ENCODE data around the gene RNF220. TPM values are rescaled to one million over a fixed set of nuclear protein-coding genes. Genes with fewer than 3 reads are reported as not detected.
"Not testable (repeated sequence)": the region's sequence is repeated elsewhere in the genome, so short reads cannot be mapped to it uniquely, and the experiment has no call there.

RNF220 gene
- total and polyA plus RNA-seq, 9 donors: 54.5 to 63.4 (median 56.7) TPM

GRCh38 chr1:44547837-44548236 is 142.8 kb downstream of the RNF220 start:
- Histone ChIP-seq H3K4me3 (ENCODE audit: low read length) (no peak overlapping the region), H3K27ac (ENCODE audit: low read length) (no peak overlapping the region), H3K27me3 (ENCODE audit: control insufficient read depth, insufficient read depth, low read length) (peaks cover 17% of the 10 kb centered on the region), H3K36me3 (ENCODE audit: control insufficient read depth, insufficient read depth, low read length) (no peaks in the 10 kb centered on the region), H3K9me3 (replicated peaks; ENCODE audit: control insufficient read depth, low read depth, low read length) (no peaks in the 10 kb centered on the region), H3K4me1 (ENCODE audit: control insufficient read depth, insufficient read depth, low read length) (no peaks in the 10 kb centered on the region)
- WGBS (ENCODE audit: insufficient coverage): 81% methylated on average over 8 of the region's 8 CpGs
- DNase-seq: no peak

- Histone ChIP-seq H3K36me3 (ENCODE audit: control insufficient read depth, insufficient read depth, low read length) (no peaks in the 10 kb centered on the region), H3K27me3 (ENCODE audit: control insufficient read depth, insufficient read depth, low read length) (peaks cover 7% of the 10 kb centered on the region), H3K4me1 (ENCODE audit: control insufficient read depth, insufficient read depth, low read length) (no peaks in the 10 kb centered on the region), H3K27ac (ENCODE audit: low read length) (no peak overlapping the region), H3K9me3 (replicated peaks; ENCODE audit: control insufficient read depth, low read depth, low read length) (no peaks in the 10 kb centered on the region), H3K4me3 (ENCODE audit: low read length) (no peak overlapping the region)
- peak; percentile 7 for DNase-seq
- WGBS (ENCODE audit: insufficient coverage): 13% methylated on average over 1 of the region's 5 CpGs
Measured at GRCh38 chr1:44549510-44549909, 144.5 kb downstream of the RNF220 start.

GRCh38 chr1:44553127-44553758 is 148.2 kb downstream of the RNF220 start:
- Histone ChIP-seq H3K4me3 (ENCODE audit: low read length) (no peak overlapping the region), H3K9me3 (replicated peaks; ENCODE audit: control insufficient read depth, low read depth, low read length) (no peaks in the 10 kb centered on the region), H3K27ac (ENCODE audit: low read length) (no peak overlapping the region), H3K4me1 (ENCODE audit: control insufficient read depth, insufficient read depth, low read length) (no peaks in the 10 kb centered on the region), H3K27me3 (ENCODE audit: control insufficient read depth, insufficient read depth, low read length) (peaks cover 2% of the 10 kb centered on the region), H3K36me3 (ENCODE audit: control insufficient read depth, insufficient read depth, low read length) (no peaks in the 10 kb centered on the region)
- DNase-seq: no peak
- WGBS (ENCODE audit: insufficient coverage): no CpG with 5 or more reads among the region's 3 CpGs

GRCh38 chr1:44553771-44554170 is 148.7 kb downstream of the RNF220 start:
- no peak for DNase-seq
- H3K27ac ChIP-seq (ENCODE audit: low read length): no peak overlapping the region
- WGBS (ENCODE audit: insufficient coverage): 69% methylated on average over 3 of the region's 6 CpGs
- no peaks in the 10 kb centered on the region for H3K9me3 ChIP-seq (replicated peaks; ENCODE audit: control insufficient read depth, low read depth, low read length)
- no peak overlapping the region for H3K4me3 ChIP-seq (ENCODE audit: low read length)
- H3K36me3 ChIP-seq (ENCODE audit: control insufficient read depth, insufficient read depth, low read length): no peaks in the 10 kb centered on the region
- peaks cover 2% of the 10 kb centered on the region for H3K27me3 ChIP-seq (ENCODE audit: control insufficient read depth, insufficient read depth, low read length)
- H3K4me1 ChIP-seq (ENCODE audit: control insufficient read depth, insufficient read depth, low read length): no peaks in the 10 kb centered on the region

GRCh38 chr1:44554706-44555105 is 149.7 kb downstream of the RNF220 start:
- H3K27ac ChIP-seq (ENCODE audit: low read length): no peak overlapping the region
- no peaks in the 10 kb centered on the region for H3K9me3 ChIP-seq (replicated peaks; ENCODE audit: control insufficient read depth, low read depth, low read length)
- H3K36me3 ChIP-seq (ENCODE audit: control insufficient read depth, insufficient read depth, low read length): no peaks in the 10 kb centered on the region
- no peak overlapping the region for H3K4me3 ChIP-seq (ENCODE audit: low read length)
- 52% methylated on average over 2 of the region's 2 CpGs for WGBS (ENCODE audit: insufficient coverage)
- H3K4me1 ChIP-seq (ENCODE audit: control insufficient read depth, insufficient read depth, low read length): no peaks in the 10 kb centered on the region
- H3K27me3 ChIP-seq (ENCODE audit: control insufficient read depth, insufficient read depth, low read length): peaks cover 8% of the 10 kb centered on the region
- no peak for DNase-seq

GRCh38 chr1:44557778-44558177 is 152.7 kb downstream of the RNF220 start:
- Histone ChIP-seq H3K9me3 (replicated peaks; ENCODE audit: control insufficient read depth, low read depth, low read length) (no peaks in the 10 kb centered on the region), H3K4me1 (ENCODE audit: control insufficient read depth, insufficient read depth, low read length) (no peaks in the 10 kb centered on the region), H3K4me3 (ENCODE audit: low read length) (no peak overlapping the region), H3K27me3 (ENCODE audit: control insufficient read depth, insufficient read depth, low read length) (peaks cover 17% of the 10 kb centered on the region), H3K36me3 (ENCODE audit: control insufficient read depth, insufficient read depth, low read length) (no peaks in the 10 kb centered on the region), H3K27ac (ENCODE audit: low read length) (no peak overlapping the region)
- no peak for DNase-seq
- 75% methylated on average over 4 of the region's 6 CpGs for WGBS (ENCODE audit: insufficient coverage)

GRCh38 chr1:44558883-44559282 is 153.8 kb downstream of the RNF220 start:
- Histone ChIP-seq H3K36me3 (ENCODE audit: control insufficient read depth, insufficient read depth, low read length) (no peaks in the 10 kb centered on the region), H3K27ac (ENCODE audit: low read length) (no peak overlapping the region), H3K4me3 (ENCODE audit: low read length) (no peak overlapping the region), H3K4me1 (ENCODE audit: control insufficient read depth, insufficient read depth, low read length) (no peaks in the 10 kb centered on the region), H3K27me3 (ENCODE audit: control insufficient read depth, insufficient read depth, low read length) (peaks cover 20% of the 10 kb centered on the region), H3K9me3 (replicated peaks; ENCODE audit: control insufficient read depth, low read depth, low read length) (no peaks in the 10 kb centered on the region)
- 78% methylated on average over 4 of the region's 6 CpGs for WGBS (ENCODE audit: insufficient coverage)
- DNase-seq: no peak

- 24% methylated on average over 13 of the region's 13 CpGs for WGBS (ENCODE audit: insufficient coverage)
- peaks cover 18% of the 10 kb centered on the region for H3K27me3 ChIP-seq (ENCODE audit: control insufficient read depth, insufficient read depth, low read length)
- no peak overlapping the region for H3K4me3 ChIP-seq (ENCODE audit: low read length)
Measured at GRCh38 chr1:44559330-44559729, 154.3 kb downstream of the RNF220 start.

GRCh38 chr1:44559913-44560312 is 154.9 kb downstream of the RNF220 start:
- no peak for DNase-seq
- Histone ChIP-seq H3K27ac (ENCODE audit: low read length) (no peak overlapping the region), H3K4me3 (ENCODE audit: low read length) (no peak overlapping the region), H3K9me3 (replicated peaks; ENCODE audit: control insufficient read depth, low read depth, low read length) (no peaks in the 10 kb centered on the region), H3K27me3 (ENCODE audit: control insufficient read depth, insufficient read depth, low read length) (peaks cover 18% of the 10 kb centered on the region), H3K4me1 (ENCODE audit: control insufficient read depth, insufficient read depth, low read length) (no peaks in the 10 kb centered on the region), H3K36me3 (ENCODE audit: control insufficient read depth, insufficient read depth, low read length) (no peaks in the 10 kb centered on the region)
- WGBS (ENCODE audit: insufficient coverage): 69% methylated on average over 6 of the region's 6 CpGs

More at GRCh38 chr1:44559330-44559729, 154.3 kb downstream of the RNF220 start:
- Histone ChIP-seq H3K9me3 (replicated peaks; ENCODE audit: control insufficient read depth, low read depth, low read length) (no peaks in the 10 kb centered on the region), H3K36me3 (ENCODE audit: control insufficient read depth, insufficient read depth, low read length) (no peaks in the 10 kb centered on the region), H3K4me1 (ENCODE audit: control insufficient read depth, insufficient read depth, low read length) (no peaks in the 10 kb centered on the region), H3K27ac (ENCODE audit: low read length) (no peak overlapping the region)
- DNase-seq: no peak

GRCh38 chr1:44560696-44561095 is 155.6 kb downstream of the RNF220 start:
- not testable (repeated sequence) for H3K36me3 ChIP-seq (ENCODE audit: control insufficient read depth, insufficient read depth, low read length); H3K9me3 ChIP-seq (replicated peaks; ENCODE audit: control insufficient read depth, low read depth, low read length); H3K27ac ChIP-seq (ENCODE audit: low read length); H3K4me1 ChIP-seq (ENCODE audit: control insufficient read depth, insufficient read depth, low read length); H3K4me3 ChIP-seq (ENCODE audit: low read length); DNase-seq
- WGBS (ENCODE audit: insufficient coverage): 78% methylated on average over 1 of the region's 3 CpGs
- peaks cover 18% of the 10 kb centered on the region for H3K27me3 ChIP-seq (ENCODE audit: control insufficient read depth, insufficient read depth, low read length)

GRCh38 chr1:44565259-44565750 is 160.2 kb downstream of the RNF220 start:
- Histone ChIP-seq H3K27me3 (ENCODE audit: control insufficient read depth, insufficient read depth, low read length) (peaks cover 11% of the 10 kb centered on the region), H3K27ac (ENCODE audit: low read length) (no peak overlapping the region), H3K4me1 (ENCODE audit: control insufficient read depth, insufficient read depth, low read length) (peaks cover 6% of the 10 kb centered on the region), H3K4me3 (ENCODE audit: low read length) (no peak overlapping the region), H3K9me3 (replicated peaks; ENCODE audit: control insufficient read depth, low read depth, low read length) (no peaks in the 10 kb centered on the region), H3K36me3 (ENCODE audit: control insufficient read depth, insufficient read depth, low read length) (no peaks in the 10 kb centered on the region)
- WGBS (ENCODE audit: insufficient coverage): 60% methylated on average over 1 of the region's 5 CpGs
- DNase-seq: no peak
